HG03354 (cell line): ENCODE results near the gene PPP2R5A.
A peak's percentile ranks its signal among the peaks of the same experiment; 100 is the strongest.
"Not testable (repeated sequence)": the region's sequence is repeated elsewhere in the genome, so short reads cannot be mapped to it uniquely, and the experiment has no call there.

Source experiments
- ATAC-seq: cut with Tn5 transposase; IDR thresholded peaks from one replicate; pipeline ENCODE4 v1.9.1; 2021; ENCODE audit warnings: mild to moderate bottlenecking; ENCODE audit not compliant: unreplicated experiment, poor library complexity, severe bottlenecking

Gene PPP2R5A

GRCh38 chr1:212261361-212261929, 23.8 kb upstream of the PPP2R5A start:
- ATAC-seq: no peak

- ATAC-seq: no peak
Observed at GRCh38 chr1:212267017-212267416, 18.2 kb upstream of the PPP2R5A start.

- ATAC-seq: no peak
Observed at GRCh38 chr1:212267460-212267859, 17.8 kb upstream of the PPP2R5A start.

GRCh38 chr1:212269306-212269705, 15.9 kb upstream of the PPP2R5A start:
- ATAC-seq: no peak

GRCh38 chr1:212270564-212270963, 14.6 kb upstream of the PPP2R5A start:
- no peak for ATAC-seq

- no peak for ATAC-seq
Observed at GRCh38 chr1:212271234-212271633, 14.0 kb upstream of the PPP2R5A start.

- ATAC-seq: no peak
Observed at GRCh38 chr1:212271823-212272485, 13.3 kb upstream of the PPP2R5A start.

GRCh38 chr1:212281590-212281989, 3.6 kb upstream of the PPP2R5A start:
- no peak for ATAC-seq

GRCh38 chr1:212283741-212284140, 1.5 kb upstream of the PPP2R5A start:
- no peak for ATAC-seq

GRCh38 chr1:212284332-212284743, 872 bp upstream of the PPP2R5A start:
- no peak for ATAC-seq

- peak; percentile 23 for ATAC-seq
Observed at GRCh38 chr1:212285685-212286555, 710 bp downstream of the PPP2R5A start.

- no peak for ATAC-seq
Observed at GRCh38 chr1:212286556-212287131, 1.4 kb downstream of the PPP2R5A start.

- ATAC-seq: no peak
Observed at GRCh38 chr1:212287261-212287895, 2.2 kb downstream of the PPP2R5A start.

GRCh38 chr1:212287995-212288394, 2.8 kb downstream of the PPP2R5A start:
- ATAC-seq: not testable (repeated sequence)

- no peak for ATAC-seq
Observed at GRCh38 chr1:212288615-212289014, 3.4 kb downstream of the PPP2R5A start.

- ATAC-seq: no peak
Observed at GRCh38 chr1:212289262-212290077, 4.3 kb downstream of the PPP2R5A start.

- no peak for ATAC-seq
Observed at GRCh38 chr1:212290608-212291007, 5.4 kb downstream of the PPP2R5A start.

- peak; percentile 83 for ATAC-seq
Observed at GRCh38 chr1:212291505-212292134, 6.4 kb downstream of the PPP2R5A start.
